GM18861 (cell line): ENCODE measurements around the gene CPLANE2.

Experiments used
- ATAC-seq: cut with Tn5 transposase; IDR thresholded peaks from one replicate; pipeline ENCODE4 v1.9.1; 2021; ENCODE audit not compliant: unreplicated experiment

The CPLANE2 gene

GRCh38 chr1:16191916-16192546 lies 45.0 kb downstream of the CPLANE2 start:
- ATAC-seq: no peak

GRCh38 chr1:16191309-16191708 lies 45.7 kb downstream of the CPLANE2 start:
- no peak for ATAC-seq

GRCh38 chr1:16189921-16190621 lies 46.9 kb downstream of the CPLANE2 start:
- no peak for ATAC-seq

GRCh38 chr1:16189003-16189402 lies 48.0 kb downstream of the CPLANE2 start:
- no peak for ATAC-seq

GRCh38 chr1:16187748-16188401 lies 49.1 kb downstream of the CPLANE2 start:
- ATAC-seq: no peak

- ATAC-seq: no peak
Measured at GRCh38 chr1:16186655-16187235, 50.2 kb downstream of the CPLANE2 start.

- ATAC-seq: no peak
Measured at GRCh38 chr1:16184557-16185303, 52.3 kb downstream of the CPLANE2 start.

GRCh38 chr1:16183765-16184556 lies 53.0 kb downstream of the CPLANE2 start:
- no peak for ATAC-seq

- no peak for ATAC-seq
Measured at GRCh38 chr1:16183179-16183578, 53.8 kb downstream of the CPLANE2 start.

GRCh38 chr1:16181887-16182719 lies 54.9 kb downstream of the CPLANE2 start:
- ATAC-seq: no peak
